Measurements from ENCODE around the gene DKK1.

GRCh38 chr10:52300599-52301277, 13.3 kb upstream of the DKK1 start:
- TF ChIP-seq CTCF (IDR thresholded peaks at IDR 0.05): no peak
- no peak for TF ChIP-seq POLR2A (IDR thresholded peaks at IDR 0.05)

Measured in body of pancreas (tissue), 4 donors.